GM10266 (cell line): ENCODE measurements around the gene SEPHS2.
A peak's percentile ranks its signal among the peaks of the same experiment; 100 is the strongest.

Source experiments
- DNase-seq: peaks from one replicate; pipeline ENCODE4 v3.0.0; 2012; ENCODE audit errors: extremely low spot score
- TF ChIP-seq, protein P1 (sequence below): IDR thresholded peaks from 2 replicates; pipeline ENCODE4 v1.5.1; 2012; ENCODE audit warnings: mild to moderate bottlenecking, low read depth; ENCODE audit not compliant: control insufficient read depth, insufficient read depth; ENCODE audit errors: missing control alignments

Gene SEPHS2

GRCh38 chr16:30421010-30421409 lies 24.7 kb downstream of the SEPHS2 start:
- TF ChIP-seq, protein P1, sequence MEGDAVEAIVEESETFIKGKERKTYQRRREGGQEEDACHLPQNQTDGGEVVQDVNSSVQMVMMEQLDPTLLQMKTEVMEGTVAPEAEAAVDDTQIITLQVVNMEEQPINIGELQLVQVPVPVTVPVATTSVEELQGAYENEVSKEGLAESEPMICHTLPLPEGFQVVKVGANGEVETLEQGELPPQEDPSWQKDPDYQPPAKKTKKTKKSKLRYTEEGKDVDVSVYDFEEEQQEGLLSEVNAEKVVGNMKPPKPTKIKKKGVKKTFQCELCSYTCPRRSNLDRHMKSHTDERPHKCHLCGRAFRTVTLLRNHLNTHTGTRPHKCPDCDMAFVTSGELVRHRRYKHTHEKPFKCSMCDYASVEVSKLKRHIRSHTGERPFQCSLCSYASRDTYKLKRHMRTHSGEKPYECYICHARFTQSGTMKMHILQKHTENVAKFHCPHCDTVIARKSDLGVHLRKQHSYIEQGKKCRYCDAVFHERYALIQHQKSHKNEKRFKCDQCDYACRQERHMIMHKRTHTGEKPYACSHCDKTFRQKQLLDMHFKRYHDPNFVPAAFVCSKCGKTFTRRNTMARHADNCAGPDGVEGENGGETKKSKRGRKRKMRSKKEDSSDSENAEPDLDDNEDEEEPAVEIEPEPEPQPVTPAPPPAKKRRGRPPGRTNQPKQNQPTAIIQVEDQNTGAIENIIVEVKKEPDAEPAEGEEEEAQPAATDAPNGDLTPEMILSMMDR: no peak
- DNase-seq: no peak

- TF ChIP-seq, protein P1: no peak
- no peak for DNase-seq
Observed at GRCh38 chr16:30418350-30419181, 27.1 kb downstream of the SEPHS2 start.

- TF ChIP-seq, protein P1: peak; percentile 24
- peak; percentile 94 for DNase-seq
Observed at GRCh38 chr16:30417529-30418349, 27.9 kb downstream of the SEPHS2 start.

GRCh38 chr16:30416624-30417528 lies 28.8 kb downstream of the SEPHS2 start:
- no peak for DNase-seq
- TF ChIP-seq, protein P1: no peak

DNA sequence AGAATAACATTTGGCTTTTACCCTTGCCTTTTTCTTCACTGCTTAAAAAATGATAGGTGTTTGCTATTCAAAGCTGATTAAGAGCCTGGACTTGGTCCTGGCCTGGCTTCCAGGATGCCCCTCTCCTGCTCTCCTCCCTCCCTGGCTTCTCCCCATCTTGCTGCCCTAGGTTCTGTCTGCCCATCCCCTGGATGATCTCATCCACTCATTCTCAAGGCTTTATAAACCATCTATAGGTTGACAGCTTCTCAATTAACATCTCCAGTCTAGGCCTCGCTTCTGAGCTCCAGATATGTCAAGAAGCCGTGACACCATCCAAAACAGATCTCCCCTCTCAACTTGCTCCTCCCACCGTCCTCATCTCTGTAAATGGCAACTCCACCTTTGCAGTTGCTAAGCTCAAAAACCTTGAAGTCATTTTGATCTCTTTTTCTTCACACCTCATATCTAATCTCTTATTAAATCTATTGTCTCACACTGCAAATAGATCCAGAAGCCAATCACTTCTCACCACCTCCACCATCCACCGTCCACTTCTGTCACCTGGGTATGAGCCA lies 29.5 kb downstream of the SEPHS2 start:
- TF ChIP-seq, protein P1: no peak
- no peak for DNase-seq

- DNase-seq: no peak
- TF ChIP-seq, protein P1: no peak
Observed at GRCh38 chr16:30414159-30414558, 31.5 kb downstream of the SEPHS2 start.
